Neural progenitor cell (in vitro differentiated cells): ENCODE results near the gene MTX2.

ENCODE experiments used
- CTCF ChIP-seq: fragments of 200-600 bp; sonication (generic); IDR thresholded peaks from 2 replicates; pipeline ENCODE4 v1.5.1; 2017; ENCODE audit warnings: antibody characterized with exemption, mild to moderate bottlenecking
- EZH2 ChIP-seq: fragments of 200-600 bp; sonication (generic); IDR thresholded peaks from 2 replicates; pipeline ENCODE4 v1.6.1; 2017; ENCODE audit warnings: antibody characterized with exemption, mild to moderate bottlenecking, moderate library complexity
- EZH2phosphoT487 ChIP-seq: fragments of 200-600 bp; sonication (generic); IDR thresholded peaks from 2 replicates; pipeline ENCODE4 v1.6.1; 2017; ENCODE audit warnings: antibody characterized with exemption

GRCh38 chr2:176278927-176279326, 9.7 kb downstream of the MTX2 start:
- TF ChIP-seq CTCF (no peak), EZH2phosphoT487 (no peak), EZH2 (no peak)
